GM19099 (cell line): ENCODE results near the gene CCDC8.

Experiments
- POLR2A ChIP-seq: IDR thresholded peaks from 3 replicates; pipeline ENCODE4 v1.6.1; 2011; ENCODE audit warnings: low read depth; ENCODE audit not compliant: insufficient read length; ENCODE audit errors: extremely low read depth

Gene CCDC8

DNA sequence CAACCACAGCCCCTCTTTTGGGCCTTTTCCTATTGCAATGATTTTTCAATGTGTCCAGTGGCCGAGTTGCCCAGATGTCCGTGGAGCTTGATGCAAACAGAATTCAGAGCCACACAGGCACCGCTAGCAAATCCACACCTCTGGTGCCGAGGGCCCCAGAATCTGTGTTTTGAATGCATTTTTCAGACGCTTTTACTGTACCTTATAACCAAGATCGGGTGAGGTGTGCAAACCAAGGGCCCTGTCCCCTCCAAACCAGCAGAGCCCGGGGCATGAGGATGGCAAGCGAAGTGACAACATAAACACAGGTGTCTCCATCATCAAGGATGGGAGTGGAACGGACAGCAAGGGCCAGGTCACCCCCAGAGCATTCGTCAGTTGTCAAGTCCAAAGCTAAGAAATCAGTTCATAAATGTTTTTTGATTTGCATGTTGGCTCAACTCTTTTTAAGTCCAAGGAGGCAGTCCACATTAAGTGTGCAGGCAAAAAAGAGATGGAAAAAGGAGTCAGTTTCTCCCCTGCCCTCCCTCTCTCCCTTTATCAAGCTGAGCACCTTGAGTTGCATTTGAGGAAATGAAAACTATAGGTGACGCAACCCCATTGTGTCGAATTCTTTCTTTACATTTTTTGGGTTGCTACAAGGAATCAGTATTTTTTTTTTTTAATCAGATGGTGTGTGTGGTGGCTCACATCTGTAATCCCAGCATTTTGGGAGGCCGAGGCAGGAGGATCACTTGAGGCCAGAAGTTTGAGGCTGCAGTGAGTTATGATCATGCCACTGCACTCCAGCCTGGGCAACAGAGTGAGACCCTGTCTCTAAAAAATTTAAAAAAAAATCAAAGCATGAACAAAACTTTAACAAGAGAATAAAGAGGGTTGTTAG, 2.9 kb downstream of the CCDC8 start:
- TF ChIP-seq POLR2A: no peak

DNA sequence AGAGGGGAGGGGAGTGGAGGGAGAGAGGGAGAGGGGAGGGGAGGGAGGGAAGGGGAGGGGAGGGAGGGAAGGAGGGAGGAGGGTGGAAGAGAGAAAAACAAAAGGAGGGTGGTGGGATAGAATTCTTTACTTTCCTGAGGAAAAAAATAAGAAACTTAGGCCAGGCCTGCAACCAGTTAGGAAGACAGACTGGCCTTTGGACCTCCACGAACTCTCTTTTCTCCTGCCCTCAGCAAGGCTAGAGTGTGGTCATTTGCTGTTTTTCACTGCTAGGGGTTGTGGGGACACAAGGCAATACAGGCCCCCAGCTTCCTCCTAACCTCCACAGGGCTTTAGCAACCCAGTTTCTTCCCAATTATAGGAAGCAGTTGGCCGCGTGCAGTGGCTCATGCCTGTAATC, 4.2 kb downstream of the CCDC8 start:
- TF ChIP-seq POLR2A: no peak

DNA sequence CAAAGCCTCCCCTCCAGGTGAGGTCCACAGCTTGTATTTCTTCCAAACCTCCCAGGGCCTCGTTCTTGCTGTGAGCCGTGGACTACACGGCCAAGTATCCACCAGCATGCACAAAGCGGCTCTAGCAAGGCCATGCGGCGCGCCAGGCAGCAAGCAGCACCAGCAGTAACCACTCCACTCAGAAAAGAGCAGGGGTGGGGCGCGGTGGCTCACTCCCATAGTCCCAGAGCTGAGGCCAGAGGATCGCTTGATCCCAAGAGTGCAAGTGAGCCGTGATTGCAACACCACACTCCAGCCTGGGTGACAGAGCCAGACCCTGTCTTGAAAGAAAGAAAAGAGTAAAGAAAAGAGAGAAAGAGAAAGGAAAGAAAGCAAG, 4.7 kb downstream of the CCDC8 start:
- no peak for TF ChIP-seq POLR2A

DNA sequence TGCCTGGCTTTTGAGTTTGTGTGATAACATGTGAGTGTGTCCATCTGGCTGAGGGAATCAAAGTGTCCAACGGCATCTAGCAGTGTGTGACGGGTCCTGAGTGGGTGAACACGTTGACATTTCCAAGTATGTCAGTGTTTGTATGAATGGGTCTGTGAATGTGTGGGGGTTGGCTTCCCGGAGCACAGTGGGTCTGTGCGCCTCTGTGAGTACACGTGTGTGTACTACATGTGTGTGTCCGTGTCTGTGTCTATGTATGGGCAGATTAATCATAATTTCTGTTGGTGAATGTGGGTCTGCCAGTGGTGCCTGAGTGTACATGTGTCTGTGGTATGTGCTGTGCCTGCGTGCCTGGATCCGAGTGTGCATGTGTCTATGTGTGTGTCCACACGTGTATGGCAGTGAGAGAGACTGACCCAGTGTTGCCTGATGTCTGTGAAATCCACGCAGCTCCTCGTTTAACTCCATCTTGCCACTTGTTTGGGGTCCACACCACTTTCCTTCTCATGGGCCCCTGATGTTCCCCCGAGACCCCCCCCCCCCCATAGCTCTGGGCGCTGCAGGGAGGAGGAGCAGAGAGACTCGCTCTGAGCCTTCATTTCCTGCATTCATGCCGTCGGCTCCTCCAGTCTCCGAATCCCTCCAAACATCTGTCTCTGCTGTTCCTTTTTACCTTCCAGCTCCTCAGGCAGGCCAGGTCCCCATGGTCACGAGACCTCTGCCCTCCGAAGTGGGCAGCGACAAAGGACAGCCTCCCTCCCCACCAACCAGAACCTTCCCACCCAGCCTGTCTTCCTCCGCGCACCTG, 5.3 kb downstream of the CCDC8 start:
- TF ChIP-seq POLR2A: no peak

DNA sequence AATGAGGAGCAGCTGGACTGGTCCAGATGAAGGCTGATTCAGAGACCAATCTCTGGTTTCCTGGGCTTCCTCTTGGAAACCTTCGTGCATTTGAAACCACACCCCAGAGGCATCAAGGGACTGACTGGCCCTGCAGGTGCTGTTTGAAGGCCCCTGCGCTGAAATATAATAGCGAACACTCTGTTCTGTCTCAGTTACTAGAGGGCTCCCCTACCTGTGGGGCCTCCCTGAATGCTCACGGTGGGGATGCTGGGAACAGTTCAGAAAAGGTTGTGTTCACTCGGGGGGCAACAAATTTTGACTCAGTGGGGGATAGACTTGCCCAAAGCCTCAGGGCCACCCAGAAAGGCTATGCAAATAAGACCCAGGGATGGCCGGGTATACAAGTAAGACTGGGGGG, 6.4 kb downstream of the CCDC8 start:
- no peak for TF ChIP-seq POLR2A

DNA sequence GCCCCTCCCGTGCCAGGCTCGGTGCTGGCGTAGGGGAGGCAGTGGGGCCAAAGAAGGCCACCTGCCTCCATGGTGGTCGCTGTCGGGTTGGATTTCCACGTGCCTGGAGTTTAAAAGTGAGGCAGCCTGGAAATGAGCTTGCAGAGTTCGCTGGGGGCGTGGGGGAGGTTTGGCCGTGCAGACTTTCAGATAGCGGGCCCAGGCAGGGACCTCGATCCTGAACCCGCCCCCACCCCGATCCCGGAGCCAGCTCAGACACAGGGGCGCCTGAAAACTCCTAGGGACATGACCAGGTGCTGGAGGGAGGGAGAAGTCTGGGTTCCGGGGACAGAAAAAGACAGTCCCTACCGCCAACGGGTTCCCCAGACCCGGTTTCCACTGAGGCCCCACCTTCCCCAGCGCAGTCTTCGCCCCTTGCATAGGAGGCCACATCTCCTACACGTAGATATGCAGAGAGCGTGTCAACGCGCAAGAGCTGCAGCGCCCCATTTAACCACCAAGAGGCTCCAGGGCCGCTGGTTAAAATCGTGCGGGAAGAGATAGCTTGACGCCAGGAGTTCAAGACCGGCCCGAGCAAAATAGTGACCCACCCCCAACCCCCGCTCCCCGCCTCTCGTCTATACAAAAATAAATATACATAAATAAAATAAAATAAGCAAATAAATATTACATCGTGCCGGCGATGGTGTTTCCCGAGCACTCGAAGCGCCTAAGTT, 8.5 kb downstream of the CCDC8 start:
- no peak for TF ChIP-seq POLR2A

DNA sequence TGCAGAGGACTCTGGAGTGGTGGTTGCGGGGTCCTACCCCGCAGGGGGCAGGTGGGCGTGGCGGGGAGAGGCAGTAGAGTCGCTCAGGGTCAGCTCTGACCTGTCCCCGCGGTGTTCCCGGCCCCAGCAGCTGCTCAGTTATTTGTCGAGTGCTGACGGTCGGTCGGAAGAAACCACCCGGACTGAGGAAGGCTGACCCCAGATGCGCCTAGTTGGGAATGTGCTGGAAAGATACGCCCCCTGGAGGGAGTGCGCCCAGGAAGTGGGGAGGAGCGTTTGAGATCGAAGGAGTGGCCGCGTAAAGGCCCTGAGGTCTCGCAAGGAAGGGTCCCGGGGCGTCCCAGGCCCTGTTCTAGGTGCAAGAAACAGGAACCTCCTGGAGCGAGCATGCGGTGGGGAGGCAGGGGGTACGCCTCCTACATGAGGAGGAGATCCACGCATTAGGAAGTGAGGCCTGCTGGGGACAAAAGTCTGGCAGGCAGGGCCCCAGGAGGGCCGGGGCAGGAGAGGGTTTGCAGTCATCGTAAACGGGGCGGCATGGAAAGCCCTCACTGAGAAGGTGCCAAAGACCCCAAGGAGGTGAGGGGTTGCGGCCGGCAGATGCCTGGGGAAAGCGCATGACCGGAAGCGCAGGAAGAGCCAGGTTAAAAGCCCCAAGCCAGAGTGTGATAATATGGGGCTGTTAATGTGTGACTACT, 9.2 kb downstream of the CCDC8 start:
- no peak for TF ChIP-seq POLR2A

DNA sequence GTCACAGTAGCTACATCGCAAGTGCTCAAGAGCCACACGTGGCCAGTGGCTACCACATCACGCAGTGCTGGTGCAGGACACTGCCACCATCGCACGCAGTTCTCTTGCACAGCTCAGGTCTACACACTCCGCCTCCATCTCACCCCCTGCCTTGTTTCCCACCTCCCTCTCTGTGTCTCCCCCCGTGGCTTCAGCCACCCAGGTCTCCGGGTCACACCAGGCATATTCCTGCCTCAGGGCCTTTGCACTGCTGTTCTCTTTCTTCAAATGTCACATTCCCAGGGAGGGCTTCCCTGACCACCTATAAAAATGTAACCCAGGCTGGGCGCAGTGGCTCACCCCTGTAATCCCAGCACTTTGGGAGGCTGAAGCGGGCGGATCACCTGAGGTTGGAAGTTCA, 10.6 kb downstream of the CCDC8 start:
- no peak for TF ChIP-seq POLR2A

DNA sequence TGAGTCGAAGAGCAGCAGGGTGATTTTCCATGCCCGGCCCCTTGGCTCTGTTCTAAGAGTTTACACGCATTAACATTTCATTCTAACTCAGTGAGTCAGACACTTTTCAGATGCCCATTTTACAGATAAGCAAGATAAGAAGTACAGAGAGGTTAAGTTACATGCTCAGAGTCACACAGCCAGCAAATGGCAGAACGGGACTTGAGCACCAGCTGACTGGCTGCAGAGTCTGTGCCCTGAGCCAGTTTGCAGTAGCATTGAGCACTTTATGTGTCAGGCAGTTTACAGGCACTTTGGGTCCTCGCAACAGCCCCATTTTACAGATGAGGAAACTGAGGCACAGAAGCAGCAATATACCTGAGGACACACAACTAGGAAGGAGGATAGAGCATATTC, 19.0 kb downstream of the CCDC8 start:
- TF ChIP-seq POLR2A: no peak

DNA sequence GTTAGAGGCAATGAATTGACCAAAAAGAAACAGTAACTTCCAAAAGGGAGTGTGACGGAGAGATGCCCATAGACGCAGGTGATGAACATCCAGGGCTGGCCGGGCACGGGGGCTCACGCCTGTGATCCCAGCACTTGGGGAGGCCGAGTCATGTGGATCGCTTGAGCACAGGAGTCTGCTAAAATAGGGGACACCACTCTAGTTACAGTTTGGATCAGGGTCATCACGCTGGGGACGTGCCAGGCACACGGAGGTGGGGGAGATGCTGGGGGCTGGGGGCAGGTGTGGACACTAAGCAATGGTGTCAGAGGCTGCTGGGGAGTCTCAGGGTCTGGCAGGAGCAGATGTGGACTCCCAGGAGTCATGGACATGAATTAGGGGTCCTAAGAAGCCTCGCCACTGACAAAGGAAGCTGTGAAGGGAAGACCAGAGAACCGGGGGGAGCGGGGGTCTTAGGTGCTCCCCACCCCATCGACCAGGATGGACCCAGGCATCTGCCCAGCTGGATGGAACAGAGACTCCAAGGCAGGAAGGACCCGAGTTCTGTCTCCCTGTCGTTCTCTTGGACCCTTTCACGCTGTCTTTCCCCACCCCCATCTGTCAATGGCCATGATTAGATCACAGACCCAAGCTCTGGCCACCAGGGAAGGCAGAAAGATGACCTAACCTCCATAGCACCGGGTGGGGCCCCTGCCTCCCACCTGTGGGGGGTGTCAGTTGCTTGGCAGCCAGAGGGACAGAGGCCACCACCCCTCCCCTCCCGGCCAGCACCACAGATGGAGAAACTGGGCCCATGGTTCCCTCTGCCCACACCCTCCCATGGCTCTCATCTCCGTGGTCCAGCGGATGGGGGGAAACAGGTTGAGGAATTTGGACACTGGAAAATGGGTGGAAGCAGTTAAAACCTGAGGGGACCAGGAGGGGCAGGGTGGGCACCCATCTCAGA, 19.6 kb downstream of the CCDC8 start:
- TF ChIP-seq POLR2A: no peak

DNA sequence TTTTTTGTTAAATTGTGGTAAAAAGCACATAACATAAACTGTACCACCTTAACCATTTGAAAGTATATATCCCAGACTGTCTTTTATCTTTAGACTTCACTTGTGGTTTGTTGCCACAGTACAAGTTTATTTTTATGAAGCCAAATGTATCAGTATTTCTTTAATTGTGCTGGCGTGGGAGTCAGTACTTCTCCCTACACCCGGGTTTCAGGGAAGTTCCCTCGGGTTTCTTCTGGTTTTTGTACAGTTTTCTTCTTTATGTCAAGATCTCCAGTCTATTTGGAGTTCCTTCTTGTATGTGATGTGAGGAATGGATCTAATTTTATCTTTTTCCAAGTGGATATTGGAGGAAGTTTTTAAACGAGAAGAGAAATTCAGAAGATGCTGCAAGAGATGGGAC, 20.5 kb downstream of the CCDC8 start:
- no peak for TF ChIP-seq POLR2A

DNA sequence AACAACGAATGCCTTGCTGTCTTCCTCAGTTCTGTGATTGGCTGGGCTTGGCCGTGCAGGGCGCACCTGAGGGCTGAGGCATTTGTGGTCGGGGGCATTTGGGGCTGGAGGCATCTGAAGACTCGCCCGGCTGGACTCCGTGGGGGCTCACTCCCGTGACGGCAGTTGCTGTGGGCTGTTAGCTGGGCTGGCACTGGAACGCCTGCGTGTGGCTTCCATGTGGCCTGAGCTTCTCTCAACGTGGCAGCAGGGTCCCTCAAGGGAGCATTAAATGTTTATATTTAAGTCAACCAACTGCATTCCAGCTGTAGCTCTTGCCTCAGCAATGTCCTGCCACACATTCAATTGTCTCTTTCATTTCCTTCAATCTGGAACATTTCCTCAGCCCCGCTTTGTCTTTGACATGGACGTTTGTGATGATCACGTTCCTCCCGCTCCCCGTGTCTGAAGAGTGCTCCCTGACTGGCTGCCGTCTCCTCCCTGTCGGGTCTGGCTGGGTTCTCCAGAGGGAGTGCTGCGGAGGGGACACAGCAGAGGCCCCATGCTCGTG, 21.0 kb downstream of the CCDC8 start:
- TF ChIP-seq POLR2A: no peak
